Body of pancreas (tissue), 4 donors: ENCODE measurements around the gene SMIM13.

Experiments used
- CTCF ChIP-seq, 7 experiments: fragments of 450-650 bp in 4 of 7; fragments of 200-600 bp in 3 of 7; sonication (generic) in 3 of 7; IDR thresholded peaks; one replicate each; pipeline ENCODE4 v1.5.1; 2016 to 2019; ENCODE audit warnings: antibody characterized with exemption in 7 of 7
- POLR2A ChIP-seq, 3 donors: fragments of 450-650 bp; IDR thresholded peaks; one replicate each; pipeline ENCODE4 v1.6.1; 2016; ENCODE audit warnings: antibody characterized with exemption in 3 of 3, mild to moderate bottlenecking in 2 of 3

GRCh38 chr6:11179419-11180202 is 86.0 kb downstream of the SMIM13 start:
- TF ChIP-seq CTCF (IDR thresholded peaks at IDR 0.05), result no peak
- TF ChIP-seq POLR2A (IDR thresholded peaks at IDR 0.05), result no peak
